B cell (primary cell): Measurements from ENCODE around the gene PAM.
"Not testable (repeated sequence)": the region's sequence is repeated elsewhere in the genome, so short reads cannot be mapped to it uniquely, and the experiment has no call there.

Source experiments
- EZH2 ChIP-seq: IDR thresholded peaks from 2 replicates; pipeline ENCODE4 v1.6.1; 2012; ENCODE audit warnings: borderline replicate concordance, low read depth, mild to moderate bottlenecking, moderate library complexity, low read length; ENCODE audit not compliant: insufficient read depth, poor library complexity, severe bottlenecking
- TF ChIP-seq, protein P1 (sequence below): fragments of 200-600 bp; IDR thresholded peaks from one replicate; pipeline ENCODE4 v1.8.0; 2022; ENCODE audit warnings: antibody characterized with exemption, mild to moderate bottlenecking

DNA sequence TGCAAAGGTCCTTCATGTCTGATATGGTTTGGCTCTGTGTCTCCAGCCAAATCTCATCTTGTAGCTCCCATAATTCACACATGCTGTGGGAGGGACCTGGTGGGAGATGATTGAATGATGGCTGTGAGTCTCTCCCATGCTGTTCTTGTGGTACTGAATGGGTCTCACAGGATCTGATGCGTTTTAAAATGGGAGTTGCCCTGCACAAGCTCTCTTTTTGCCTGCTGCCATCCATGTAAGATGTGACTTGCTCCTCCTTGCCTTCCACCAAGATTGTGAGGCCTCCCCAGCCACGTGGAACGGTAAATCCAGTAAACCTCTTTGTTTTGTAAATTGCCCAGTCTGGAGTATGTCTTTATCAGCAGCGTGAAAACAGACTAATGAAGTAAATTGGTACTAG, 318.4 kb downstream of the PAM start:
- TF ChIP-seq, protein P1, sequence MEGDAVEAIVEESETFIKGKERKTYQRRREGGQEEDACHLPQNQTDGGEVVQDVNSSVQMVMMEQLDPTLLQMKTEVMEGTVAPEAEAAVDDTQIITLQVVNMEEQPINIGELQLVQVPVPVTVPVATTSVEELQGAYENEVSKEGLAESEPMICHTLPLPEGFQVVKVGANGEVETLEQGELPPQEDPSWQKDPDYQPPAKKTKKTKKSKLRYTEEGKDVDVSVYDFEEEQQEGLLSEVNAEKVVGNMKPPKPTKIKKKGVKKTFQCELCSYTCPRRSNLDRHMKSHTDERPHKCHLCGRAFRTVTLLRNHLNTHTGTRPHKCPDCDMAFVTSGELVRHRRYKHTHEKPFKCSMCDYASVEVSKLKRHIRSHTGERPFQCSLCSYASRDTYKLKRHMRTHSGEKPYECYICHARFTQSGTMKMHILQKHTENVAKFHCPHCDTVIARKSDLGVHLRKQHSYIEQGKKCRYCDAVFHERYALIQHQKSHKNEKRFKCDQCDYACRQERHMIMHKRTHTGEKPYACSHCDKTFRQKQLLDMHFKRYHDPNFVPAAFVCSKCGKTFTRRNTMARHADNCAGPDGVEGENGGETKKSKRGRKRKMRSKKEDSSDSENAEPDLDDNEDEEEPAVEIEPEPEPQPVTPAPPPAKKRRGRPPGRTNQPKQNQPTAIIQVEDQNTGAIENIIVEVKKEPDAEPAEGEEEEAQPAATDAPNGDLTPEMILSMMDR = not testable (repeated sequence)
- TF ChIP-seq EZH2 = not testable (repeated sequence)
